Activated naive CD4-positive, alpha-beta T cell (primary cell): Measurements from ENCODE around the gene FOSB.

Experiments
- DNase-seq, 4 experiments: peaks; one replicate each; lab custom pipeline; 2025; lab: John Stamatoyannopoulos, UW

FOSB gene

DNA sequence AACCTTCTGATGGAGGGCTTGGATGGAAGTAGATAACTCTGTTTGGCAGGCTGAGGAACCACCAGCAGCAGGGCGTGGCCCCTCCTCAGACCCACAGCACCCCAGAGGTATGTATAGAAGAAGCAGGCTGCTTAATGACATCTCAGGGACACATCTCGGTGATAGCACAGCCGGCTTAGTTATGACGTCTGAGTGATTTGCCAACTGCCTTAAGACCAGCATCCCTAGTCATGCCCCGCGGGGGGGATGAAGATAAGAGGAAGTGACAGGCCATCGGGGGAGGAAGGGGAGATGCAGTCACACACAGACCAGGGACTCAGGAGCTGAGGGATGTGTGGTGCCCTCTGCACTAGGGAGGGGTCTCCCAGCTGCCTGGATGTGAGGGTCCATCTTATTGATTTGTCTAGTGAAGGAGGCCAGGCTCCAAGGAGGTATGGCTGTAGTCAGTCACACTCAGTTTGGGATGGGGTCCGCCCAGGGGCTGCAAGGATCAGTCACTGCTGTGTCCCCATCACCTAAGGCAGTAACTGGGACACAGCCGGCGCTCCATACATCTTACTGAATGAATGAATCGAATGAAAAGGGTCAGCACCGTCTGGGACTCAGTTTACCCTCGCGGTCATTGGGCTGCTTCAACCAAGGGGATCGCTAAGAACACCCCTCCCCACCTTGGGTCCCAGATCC lies 24.9 kb upstream of the FOSB start:
- peak in 1 of 4 experiments; percentile 19 for DNase-seq

DNA sequence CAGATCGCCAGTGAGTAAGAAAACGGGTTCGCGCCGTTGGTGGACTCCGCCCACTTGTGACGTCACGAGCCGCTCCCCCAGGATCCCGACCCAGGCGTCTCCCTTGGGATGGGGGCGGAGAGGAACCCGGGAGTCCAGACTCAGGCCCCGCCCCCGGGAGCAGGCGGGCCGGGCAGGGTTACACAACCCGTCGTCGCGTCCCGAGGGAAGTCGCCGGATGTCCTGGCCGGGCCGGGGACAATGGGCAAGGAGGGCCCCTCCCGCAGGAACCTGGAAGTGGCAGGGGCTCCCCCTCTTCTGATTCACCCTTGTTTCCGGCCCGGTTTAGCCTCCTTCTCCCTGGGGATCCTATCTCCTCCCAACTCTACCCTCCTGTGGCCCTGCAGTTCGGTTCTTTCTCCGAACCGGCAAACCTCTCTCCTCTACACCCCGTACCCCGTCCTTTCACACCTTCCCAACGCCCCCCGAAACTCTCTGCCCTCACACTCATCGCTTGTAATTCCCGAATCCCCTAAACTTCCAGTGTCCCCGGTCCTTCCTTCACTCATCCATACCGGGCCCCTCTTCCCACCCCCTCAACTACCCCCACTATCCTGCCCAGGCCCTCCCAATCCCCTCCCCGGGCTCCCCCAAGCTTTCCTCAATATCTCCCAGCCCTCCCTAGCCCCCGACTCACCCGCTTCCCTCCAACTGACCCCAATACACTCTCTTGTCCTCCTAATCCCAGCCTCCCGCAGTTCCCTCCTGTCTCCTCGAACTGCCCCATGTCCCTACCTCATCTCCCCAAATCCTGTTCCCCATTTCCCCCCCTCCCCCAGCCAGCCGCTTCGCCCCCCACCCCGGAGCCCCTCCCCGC lies 24.1 kb upstream of the FOSB start:
- DNase-seq, result peak; percentile 6 to 26 (median 17)

DNA sequence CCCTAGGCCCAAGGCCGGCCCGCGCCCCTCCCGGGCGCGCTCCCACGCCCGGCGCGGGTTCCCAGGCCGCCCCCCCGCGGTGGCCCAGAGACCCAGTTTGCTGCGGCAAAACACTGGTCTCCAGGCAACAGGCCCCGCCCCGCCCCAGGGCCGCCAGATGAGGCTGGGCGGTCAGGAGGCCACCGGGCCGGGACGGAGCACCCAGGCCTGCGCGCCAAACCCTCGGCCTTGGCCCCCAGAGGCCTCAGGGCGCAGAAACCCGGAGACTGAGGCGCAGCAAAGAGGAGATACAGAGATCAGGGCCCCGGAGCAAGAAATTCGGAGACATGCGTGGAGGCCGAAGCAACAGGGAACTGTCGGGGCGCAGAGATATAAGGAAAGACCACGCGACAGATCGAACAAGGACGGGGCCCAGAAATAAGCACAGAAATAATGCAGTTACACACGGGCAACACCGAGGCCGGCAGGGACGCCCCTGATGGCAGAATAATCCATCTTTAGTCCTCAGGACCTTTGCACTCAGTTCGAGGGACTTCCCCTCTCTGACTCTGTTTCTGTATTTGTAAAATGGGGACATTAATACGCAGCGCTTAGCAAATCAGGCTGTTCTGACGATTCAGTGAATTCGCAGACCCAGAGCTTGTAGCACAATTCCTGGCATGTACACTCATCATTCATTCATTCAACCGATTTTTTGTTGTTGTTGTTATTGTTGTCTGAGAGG lies 23.3 kb upstream of the FOSB start:
- peak; percentile 23 to 70 (median 38) for DNase-seq

DNA sequence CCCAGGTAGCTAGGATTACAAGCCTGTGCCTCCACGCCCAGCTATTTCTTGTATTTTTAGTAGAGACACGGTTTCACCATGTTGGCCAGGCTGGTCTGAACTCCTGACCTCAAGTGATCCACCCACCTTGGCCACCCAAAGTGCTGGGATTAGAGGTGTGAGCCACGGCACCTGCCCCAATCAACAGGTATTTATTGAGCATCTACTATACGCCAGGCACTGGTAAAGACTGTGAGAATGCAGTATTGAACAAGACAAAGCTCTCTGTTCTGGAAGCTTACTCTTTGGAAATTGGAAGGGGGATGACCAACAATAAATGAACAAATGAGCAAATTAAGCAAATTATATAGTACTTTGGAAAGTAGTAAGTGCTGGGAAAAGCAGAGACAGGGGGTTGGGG lies 22.7 kb upstream of the FOSB start:
- no peak for DNase-seq

DNA sequence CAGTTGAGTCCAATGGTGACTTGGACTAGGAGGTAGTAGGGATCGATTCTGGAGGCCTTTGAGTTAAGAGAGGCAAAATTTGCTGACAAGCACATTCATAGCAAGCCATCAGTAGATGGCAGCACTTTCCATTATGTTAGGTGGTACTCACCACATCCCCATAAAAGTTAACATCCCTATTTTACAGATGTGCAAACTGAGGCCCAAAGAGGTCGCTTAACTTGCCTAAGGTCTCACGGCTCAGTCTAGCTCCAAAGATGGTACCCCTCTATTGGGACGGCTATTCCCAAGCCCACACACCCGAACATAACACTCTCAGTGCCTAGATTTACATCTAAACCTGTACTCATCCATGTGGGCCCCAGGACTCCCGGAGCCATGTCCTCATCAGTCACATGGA lies 21.5 kb upstream of the FOSB start:
- DNase-seq, result no peak

DNA sequence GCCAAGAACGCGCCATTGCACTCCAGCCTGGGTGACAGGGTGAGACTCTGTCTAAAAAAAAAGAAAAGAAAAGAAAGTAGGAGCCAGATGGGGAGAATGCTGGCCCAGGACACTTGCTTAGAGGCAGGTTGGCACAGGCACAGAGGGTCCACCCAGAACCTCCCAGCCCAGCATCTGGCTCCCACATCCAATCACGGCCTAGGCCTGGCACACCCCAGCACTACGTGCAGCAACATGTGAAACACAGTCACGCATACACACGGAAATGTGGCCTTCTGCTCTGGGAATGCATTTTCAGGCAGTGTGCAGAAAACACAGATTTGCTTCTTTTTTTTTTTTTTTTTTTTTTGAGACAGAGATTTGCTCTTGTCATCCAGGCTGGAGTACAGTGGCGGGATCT lies 20.9 kb upstream of the FOSB start:
- DNase-seq, result no peak

DNA sequence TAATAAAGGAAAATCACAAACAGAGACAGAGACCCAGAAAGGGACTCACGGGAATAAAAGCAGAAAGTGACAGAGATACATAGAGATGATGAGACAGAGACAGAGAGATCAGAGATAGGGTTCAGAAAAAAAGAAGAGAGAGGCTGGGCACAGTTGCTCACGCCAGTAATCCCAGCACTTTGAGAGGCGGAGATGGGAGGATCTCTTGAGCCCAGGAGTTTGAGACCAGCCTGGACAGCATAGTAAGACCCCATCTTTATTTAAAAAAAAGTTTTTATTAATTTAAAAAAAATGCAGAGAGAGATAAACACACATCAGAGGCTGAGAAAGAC lies 19.4 kb upstream of the FOSB start:
- DNase-seq, result no peak

DNA sequence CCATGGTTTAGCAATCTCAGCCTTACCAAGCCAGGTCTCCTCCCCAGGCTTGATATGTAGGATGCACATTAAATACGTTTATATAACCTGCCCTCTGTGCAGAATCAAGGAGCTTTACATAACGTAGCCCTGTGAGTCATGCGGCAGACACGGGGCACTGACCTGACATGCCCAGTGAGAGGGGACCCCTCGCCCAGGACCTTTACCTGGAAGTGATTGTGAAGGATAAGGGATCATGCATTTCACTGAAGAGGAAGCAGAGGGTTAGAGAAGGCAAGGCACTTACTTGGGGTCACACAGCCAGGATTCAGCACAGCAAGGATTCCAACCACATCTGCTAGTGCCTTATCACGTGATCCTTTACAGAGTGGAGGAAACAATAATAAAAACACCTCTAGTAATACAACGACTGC lies 18.9 kb upstream of the FOSB start:
- DNase-seq, result no peak

DNA sequence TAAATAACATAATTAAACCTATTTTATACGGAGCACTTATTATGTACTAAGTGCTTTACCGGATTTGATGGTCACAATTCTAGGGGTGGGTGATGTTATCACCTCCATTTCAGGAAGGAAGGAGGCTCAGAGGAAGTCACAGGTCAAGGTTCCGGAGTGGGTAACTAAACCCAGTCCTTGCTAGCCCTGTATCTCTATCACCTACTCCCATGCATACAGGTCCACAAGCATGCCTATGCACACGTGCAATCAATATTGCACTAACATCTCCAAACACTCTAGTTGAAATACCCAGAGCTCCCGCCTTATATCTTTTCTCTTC lies 17.8 kb upstream of the FOSB start:
- no peak for DNase-seq

DNA sequence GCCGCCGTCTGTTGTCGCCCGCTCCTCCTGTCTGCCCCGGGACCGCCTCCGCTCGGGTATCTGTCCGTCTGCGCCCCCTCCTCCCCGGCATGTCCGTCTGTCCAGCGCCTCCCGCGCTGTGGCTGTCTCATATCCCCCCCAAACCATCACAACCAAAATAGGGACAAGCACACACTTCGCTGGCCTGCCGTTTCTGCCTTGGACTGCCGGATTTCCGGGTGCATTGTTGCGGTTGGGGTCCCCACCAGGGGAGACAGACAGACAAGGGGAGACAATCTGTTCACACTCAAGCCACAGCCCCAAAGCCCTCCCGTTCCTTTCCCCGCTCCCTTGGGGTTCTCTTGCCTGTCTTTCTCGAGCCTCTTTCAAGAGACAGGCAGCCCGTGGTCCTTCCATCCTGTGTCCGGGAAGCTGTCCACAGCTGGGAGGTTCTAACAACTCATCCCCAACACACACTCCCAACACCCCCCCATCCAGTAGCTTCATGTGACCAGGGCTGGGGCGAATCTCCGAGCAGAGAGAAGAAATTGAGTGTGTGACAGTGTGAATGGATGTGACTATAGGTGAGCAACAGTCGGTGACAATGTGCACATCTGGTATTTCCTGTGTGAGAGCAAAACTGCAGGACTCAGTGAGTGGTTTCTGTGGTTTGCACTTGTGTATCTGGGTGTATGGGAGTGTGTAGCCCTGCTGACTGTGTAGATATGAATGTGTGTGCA lies 16.5 kb upstream of the FOSB start:
- DNase-seq, result peak in 2 of 4 experiments; percentile 25 to 49

DNA sequence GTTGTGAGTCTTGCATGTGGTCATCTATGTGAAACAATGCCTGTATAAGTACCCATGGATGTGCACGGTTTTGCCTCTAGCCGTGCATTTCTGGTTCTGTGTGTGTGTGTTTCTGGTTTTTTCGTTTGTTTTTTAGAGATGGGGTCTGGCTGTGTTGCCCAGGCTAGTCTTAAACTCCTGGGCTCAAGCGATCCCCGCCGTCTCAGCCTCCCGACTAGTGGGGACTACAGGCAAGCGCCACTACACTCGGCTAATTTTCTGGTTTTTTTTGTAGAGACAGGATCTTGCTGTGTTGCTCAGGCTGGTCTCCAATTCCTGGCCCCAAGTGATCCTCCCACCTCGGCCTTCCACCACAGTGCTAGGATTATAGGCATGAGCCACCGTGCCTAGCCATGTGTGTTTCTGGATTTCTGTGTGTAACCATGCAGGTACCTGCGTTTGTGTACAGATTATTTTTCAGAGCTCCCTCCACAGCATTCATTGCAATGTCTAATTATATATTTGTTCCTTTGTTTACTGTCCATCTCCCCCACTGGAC lies 15.9 kb upstream of the FOSB start:
- no peak for DNase-seq

DNA sequence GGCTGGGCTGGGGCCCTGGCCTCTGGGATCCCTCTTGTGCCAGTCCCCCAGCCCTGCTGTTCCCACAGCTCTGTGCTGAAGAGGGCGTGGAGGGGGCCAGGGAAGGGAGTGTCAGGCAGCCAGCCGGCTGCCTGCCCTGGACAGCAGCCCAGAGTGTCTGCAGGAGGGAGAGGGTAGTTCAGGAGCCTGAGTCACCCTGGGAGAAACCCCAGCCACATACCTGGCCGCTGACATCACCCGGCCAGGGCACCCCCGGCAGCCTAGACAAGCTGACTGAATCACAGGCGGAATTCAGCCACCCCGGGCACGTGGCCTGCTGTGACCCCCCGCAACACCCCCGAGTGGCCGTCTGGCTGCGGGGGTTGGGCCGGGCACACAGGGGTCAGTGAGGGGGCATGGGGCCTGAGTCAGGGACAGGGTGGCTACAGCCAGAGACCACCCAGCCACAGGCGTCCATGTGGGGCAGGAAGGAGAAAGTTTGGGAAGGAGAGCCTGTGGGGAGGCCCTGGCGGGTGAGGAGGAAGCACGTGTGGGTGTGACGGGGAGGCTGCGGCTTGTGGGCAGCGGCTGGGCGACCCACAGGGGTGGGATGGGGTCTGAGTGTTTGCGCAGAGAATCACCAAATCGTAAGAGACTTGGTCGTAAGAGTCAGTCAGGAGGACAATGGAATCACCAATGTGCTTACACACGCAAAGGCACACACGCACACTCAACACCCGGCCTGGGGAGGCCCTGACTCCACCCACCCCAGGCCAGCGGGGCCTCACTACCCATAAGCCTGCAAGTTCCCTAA lies 11.9 kb upstream of the FOSB start:
- no peak for DNase-seq

DNA sequence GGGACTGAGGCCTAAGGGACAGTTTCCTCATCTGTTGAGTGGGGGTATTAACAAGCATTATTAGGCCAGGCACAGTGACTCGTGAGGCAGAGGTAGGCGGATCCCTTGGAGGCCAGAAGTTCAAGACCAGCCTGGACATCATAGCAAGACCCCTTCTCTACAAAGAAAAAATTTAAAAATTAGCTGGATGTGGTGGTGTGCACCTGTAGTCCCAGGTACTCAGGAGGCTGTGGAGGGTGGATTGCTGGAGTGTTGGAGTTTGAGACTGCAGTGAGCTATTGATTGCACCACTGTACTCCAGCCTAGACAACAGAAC lies 11.3 kb upstream of the FOSB start:
- DNase-seq, result no peak

DNA sequence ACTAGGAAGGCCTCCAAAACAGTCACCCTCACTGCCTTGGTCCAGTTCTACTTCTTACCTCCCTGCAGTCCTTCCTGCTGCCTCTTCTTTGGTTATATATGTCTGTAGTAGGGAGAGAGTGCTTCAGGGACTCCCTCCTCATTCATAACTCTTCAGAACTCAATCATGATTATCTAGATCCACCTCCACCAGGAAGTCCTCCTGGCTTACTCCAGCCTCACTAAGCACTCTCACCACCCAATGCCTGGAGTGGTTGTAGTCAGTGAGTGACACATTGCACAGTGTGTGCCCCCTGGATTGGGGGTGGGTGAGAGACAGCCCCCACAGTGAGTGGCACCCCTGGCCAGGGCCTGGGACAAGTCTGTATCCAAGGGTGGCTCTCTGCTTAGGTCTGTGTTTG lies 10.0 kb upstream of the FOSB start:
- DNase-seq, result no peak

DNA sequence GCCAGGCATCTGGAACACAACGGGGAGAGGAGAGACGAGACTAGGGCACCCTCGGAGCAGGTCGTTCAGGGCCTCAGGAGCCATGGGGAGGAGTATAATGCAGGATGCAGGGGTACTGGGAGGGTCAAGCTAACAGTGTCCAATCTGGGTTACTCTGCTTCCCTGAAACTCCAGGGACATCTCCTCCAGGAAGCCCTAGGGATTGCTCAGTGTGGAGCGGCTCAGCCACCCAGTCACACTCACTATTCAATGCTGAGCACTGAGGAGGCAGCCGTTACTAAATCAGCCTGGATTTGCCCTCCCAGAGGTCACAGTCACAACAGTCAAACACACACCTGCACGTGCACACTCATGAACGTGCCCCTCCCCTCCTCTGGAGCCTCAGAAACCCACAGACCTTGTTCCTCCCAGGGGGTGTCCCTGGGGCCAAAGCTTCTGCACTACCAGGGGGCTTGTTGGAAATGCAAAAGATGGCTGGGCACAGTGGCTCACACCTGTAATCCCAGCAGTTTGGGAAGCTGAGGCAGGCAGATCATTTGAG lies 6.9 kb upstream of the FOSB start:
- no peak for DNase-seq

DNA sequence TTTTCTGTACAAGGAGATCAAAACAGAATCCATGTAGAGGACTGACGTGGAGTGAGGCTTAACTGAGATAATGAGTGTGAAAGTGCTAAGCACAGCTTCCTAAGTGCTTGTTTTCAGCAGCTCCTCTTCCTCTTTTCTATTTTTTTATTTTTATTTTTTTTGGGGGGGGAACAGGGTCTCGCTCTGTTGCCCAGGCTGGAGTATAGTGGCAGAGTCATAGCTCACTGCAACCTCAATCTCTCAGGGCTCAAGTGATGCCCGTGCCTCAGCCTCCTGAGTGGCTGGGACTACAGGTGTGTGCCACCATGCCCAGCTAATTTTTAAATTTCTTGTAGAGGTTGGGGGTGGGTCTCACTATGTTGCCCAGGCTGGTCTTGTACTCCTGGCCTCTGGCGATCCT lies 5.6 kb upstream of the FOSB start:
- no peak for DNase-seq

DNA sequence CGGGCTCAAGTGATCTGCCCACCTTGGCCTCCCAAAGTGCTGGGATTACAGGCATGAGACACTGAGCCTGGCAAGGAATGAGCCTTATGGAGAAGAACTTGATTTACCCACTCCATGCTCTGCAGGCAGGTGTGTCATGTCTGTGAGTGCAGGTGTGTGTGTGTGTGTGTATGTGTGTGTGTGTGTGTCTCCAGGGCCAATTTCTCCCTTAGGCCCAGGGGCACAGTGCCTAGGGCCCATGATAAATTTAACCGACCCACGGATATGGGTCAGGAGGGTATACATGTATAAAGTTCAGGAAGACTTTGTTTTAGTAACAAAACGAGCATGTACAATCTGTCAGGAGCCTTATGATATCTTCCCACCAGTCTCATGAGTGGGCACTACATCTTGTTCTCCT lies 4.6 kb upstream of the FOSB start:
- no peak for DNase-seq

DNA sequence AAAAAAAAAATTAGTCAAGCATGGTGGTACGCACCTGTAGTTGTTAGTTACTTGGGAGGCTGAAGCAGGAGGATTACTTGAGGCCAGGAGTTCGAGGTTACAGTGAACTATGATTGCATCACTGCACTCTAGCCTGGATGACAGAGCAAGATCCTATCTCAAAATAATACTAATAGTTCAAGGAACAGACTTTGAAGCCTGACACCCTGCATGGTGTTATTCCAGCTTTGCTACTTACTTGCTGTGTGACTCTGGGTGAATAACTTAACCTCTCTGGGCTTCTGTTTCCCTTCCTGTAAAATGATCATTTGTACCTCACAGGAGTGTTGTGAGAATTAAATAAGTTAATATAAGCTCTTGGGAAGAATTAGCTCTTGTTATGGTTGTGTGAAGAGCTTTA lies 3.5 kb upstream of the FOSB start:
- DNase-seq, result no peak

DNA sequence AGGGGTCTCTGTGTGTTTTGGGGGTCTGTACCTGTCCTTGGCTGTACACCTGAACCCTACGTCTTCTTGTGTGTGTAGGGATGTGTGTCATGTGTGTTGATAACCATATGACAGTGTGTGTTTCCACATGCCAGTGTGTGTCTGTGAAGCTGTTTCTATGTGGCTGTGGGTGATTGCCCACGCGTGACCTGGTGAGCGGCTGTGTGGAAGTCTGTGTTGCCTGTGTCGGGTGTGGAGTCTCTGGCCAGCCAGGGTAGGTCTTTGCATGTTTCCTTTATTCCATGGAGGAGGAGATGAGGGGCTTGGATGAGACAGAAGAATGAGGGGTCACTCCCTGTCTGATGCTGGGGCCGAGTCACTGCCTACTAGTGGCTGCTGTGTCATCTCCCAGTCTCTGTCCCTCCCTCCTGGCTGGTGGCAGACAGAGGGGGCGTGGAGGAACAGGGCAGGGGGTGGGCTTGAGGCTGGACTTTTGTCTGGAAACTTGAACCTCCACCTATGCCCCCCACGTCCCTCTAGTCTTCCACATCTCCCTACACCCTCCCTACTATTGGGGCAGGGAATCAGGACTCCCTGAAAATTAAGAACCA lies 2.8 kb upstream of the FOSB start:
- no peak for DNase-seq

DNA sequence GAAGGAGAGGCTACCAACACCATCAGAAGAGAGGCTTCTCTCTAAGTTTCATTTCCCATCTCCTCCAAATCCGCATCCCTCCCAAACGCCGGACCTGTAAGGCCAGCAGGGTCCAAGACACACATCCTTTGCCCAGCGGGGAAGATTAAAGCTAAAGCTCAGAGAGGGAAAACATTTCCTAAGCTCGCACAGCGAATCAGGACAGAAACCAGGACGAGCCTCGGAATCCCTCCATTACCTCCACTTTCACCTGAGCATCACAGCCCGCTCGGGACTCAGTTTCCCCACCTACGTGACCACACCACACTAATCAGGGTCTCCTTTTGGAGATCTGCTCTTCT lies 711 bp upstream of the FOSB start:
- DNase-seq, result no peak

DNA sequence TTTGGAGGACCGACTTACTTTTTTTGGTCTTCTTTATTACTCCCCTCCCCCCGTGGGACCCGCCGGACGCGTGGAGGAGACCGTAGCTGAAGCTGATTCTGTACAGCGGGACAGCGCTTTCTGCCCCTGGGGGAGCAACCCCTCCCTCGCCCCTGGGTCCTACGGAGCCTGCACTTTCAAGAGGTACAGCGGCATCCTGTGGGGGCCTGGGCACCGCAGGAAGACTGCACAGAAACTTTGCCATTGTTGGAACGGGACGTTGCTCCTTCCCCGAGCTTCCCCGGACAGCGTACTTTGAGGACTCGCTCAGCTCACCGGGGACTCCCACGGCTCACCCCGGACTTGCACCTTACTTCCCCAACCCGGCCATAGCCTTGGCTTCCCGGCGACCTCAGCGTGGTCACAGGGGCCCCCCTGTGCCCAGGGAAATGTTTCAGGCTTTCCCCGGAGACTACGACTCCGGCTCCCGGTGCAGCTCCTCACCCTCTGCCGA lies 409 bp downstream of the FOSB start:
- peak in 2 of 4 experiments; percentile 49 to 57 for DNase-seq
